Liver (tissue), 9 donors: ENCODE measurements around the gene GPHN. TPM values are rescaled to one million over a fixed set of nuclear protein-coding genes. Genes with fewer than 3 reads are reported as not detected.

Source experiments
- DNase-seq: peaks from one replicate; pipeline ENCODE4 v3.0.0-alpha.2; 2017; ENCODE audit warnings: low spot score
- H3K27ac ChIP-seq, 2 donors: one replicate each; pipeline ENCODE4 v1.7.0; 2013; ENCODE audit warnings: inconsistent platforms in 2 of 2, low read length in 2 of 2, control low read depth in 1 of 2, low read depth in 1 of 2, mild to moderate bottlenecking in 1 of 2
- H3K27me3 ChIP-seq, 4 donors: one replicate each; pipeline versions ENCODE4 v1.6.1 to v1.7.0; 2013; ENCODE audit warnings: low read length in 3 of 4, inconsistent platforms in 1 of 4, mild to moderate bottlenecking in 1 of 4, moderate library complexity in 1 of 4; ENCODE audit not compliant: control insufficient read depth in 4 of 4, insufficient read depth in 4 of 4
- H3K36me3 ChIP-seq, 4 donors: one replicate each; pipeline versions ENCODE4 v1.6.1 to v1.7.0; 2013; ENCODE audit warnings: low read length in 3 of 4, mild to moderate bottlenecking in 3 of 4, low read depth in 1 of 4, moderate library complexity in 1 of 4; ENCODE audit not compliant: control insufficient read depth in 4 of 4, insufficient read depth in 3 of 4
- H3K4me1 ChIP-seq, 4 donors: one replicate each; pipeline versions ENCODE4 v1.6.1 to v1.7.0; 2013; ENCODE audit warnings: low read length in 3 of 4, mild to moderate bottlenecking in 3 of 4, moderate library complexity in 1 of 4; ENCODE audit not compliant: control insufficient read depth in 4 of 4, insufficient read depth in 4 of 4
- H3K4me3 ChIP-seq, 3 donors: one replicate each; pipeline versions ENCODE4 v1.6.1 to v1.7.0; 2013; ENCODE audit warnings: low read length in 3 of 3, control low read depth in 1 of 3, low read depth in 1 of 3, mild to moderate bottlenecking in 1 of 3
- H3K9ac ChIP-seq, 2 donors: one replicate each; pipeline ENCODE4 v1.7.0; 2013; ENCODE audit warnings: low read length in 2 of 2, mild to moderate bottlenecking in 2 of 2, moderate library complexity in 2 of 2, control low read depth in 1 of 2, low read depth in 1 of 2
- H3K9me3 ChIP-seq, 4 donors: one replicate each; pipeline versions ENCODE4 v1.6.1 to v1.7.0; 2013; ENCODE audit warnings: low read length in 3 of 4; ENCODE audit not compliant: control insufficient read depth in 4 of 4
- CTCF ChIP-seq: fragments of 150-350 bp; IDR thresholded peaks from 2 replicates; pipeline ENCODE4 v1.5.1; 2017; ENCODE audit warnings: improper control_type of control experiment, low read depth, low read length; ENCODE audit not compliant: missing input control
- EGR1 ChIP-seq, 2 donors: IDR thresholded peaks; 2 replicates each; pipeline ENCODE4 v1.6.1; 2016 to 2018; ENCODE audit warnings: antibody characterized with exemption in 2 of 2, low read depth in 2 of 2
- FOXA1 ChIP-seq: IDR thresholded peaks from 2 replicates; pipeline ENCODE4 v1.6.1; 2016; ENCODE audit warnings: antibody characterized with exemption
- FOXA2 ChIP-seq: IDR thresholded peaks from 2 replicates; pipeline ENCODE4 v1.6.1; 2016; ENCODE audit warnings: antibody characterized with exemption
- GABPA ChIP-seq, 2 donors: IDR thresholded peaks in 1 of 2; conservative IDR thresholded peaks in 1 of 2; 2 replicates each; pipeline ENCODE4 v1.6.1; 2016; ENCODE audit warnings: antibody characterized with exemption in 2 of 2, mild to moderate bottlenecking in 1 of 2, moderate library complexity in 1 of 2
- HNF4A ChIP-seq, 2 donors: conservative IDR thresholded peaks; 2 replicates each; pipeline ENCODE4 v1.6.1; 2016; ENCODE audit warnings: antibody characterized with exemption in 2 of 2, mild to moderate bottlenecking in 2 of 2
- HNF4G ChIP-seq: IDR thresholded peaks from 2 replicates; pipeline ENCODE4 v1.6.1; 2016; ENCODE audit warnings: antibody characterized with exemption
- JUND ChIP-seq, 2 donors: IDR thresholded peaks; 2 replicates each; pipeline ENCODE4 v1.6.1; 2016; ENCODE audit warnings: antibody characterized with exemption in 2 of 2
- NR2F2 ChIP-seq: IDR thresholded peaks from 2 replicates; pipeline ENCODE4 v1.6.1; 2016; ENCODE audit warnings: antibody characterized with exemption
- RAD21 ChIP-seq, 2 donors: IDR thresholded peaks; 2 replicates each; pipeline ENCODE4 v1.6.1; 2016; ENCODE audit warnings: antibody characterized with exemption in 2 of 2, mild to moderate bottlenecking in 2 of 2
- RXRA ChIP-seq, 2 donors: IDR thresholded peaks; 2 replicates each; pipeline ENCODE4 v1.6.1; 2017 to 2018; ENCODE audit warnings: antibody characterized with exemption in 2 of 2, mild to moderate bottlenecking in 1 of 2
- SP1 ChIP-seq: IDR thresholded peaks from 2 replicates; pipeline ENCODE4 v1.6.1; 2018; ENCODE audit warnings: antibody characterized with exemption, mild to moderate bottlenecking
- TAF1 ChIP-seq: conservative IDR thresholded peaks from 2 replicates; pipeline ENCODE4 v1.6.1; 2016; ENCODE audit warnings: antibody characterized with exemption, mild to moderate bottlenecking
- YY1 ChIP-seq: IDR thresholded peaks from 2 replicates; pipeline ENCODE4 v1.6.1; 2016; ENCODE audit warnings: antibody characterized with exemption, mild to moderate bottlenecking
- ZBTB33 ChIP-seq: IDR thresholded peaks from 2 replicates; pipeline ENCODE4 v1.6.1; 2016; ENCODE audit warnings: antibody characterized with exemption
- WGBS: extraction: QIAGEN DNeasy Blood & Tissue Kit; methylation state at CpG from one replicate; pipeline ENCODE4 v1.1.7; 2013; 5-methylcytosine and 5-hydroxymethylcytosine counted together
- polyA plus RNA-seq, 2 donors: library from polyadenylated mRNA; stranded (reverse) in 1 of 2; unstranded in 1 of 2; fragments of 200-250 nt in 1 of 2; fragments of >200 nt in 1 of 2; fragmentation: Nextera tagmentation in 1 of 2; extraction: Ambion mirVana in 1 of 2; gene quantifications; one replicate each; pipeline versions ENCODE4 v1.2.1 to v1.2.3, GENCODE V29; 2013 to 2015
- total RNA-seq, 2 donors: library from RNA; depleted of rRNA; stranded (reverse); fragments of >200 nt; gene quantifications; one replicate each; pipeline ENCODE4 v1.2.3, GENCODE V29; 2014
- TF ChIP-seq, protein P1 (sequence below): IDR thresholded peaks from 2 replicates; pipeline ENCODE4 v1.6.1; 2016; ENCODE audit warnings: antibody characterized with exemption
- TF ChIP-seq, protein P2 (sequence below): IDR thresholded peaks from 2 replicates; pipeline ENCODE4 v1.6.1; 2016; ENCODE audit warnings: antibody characterized with exemption, mild to moderate bottlenecking
- TF ChIP-seq, protein P3 (sequence below): IDR thresholded peaks from 2 replicates; pipeline ENCODE4 v1.6.1; 2016; ENCODE audit warnings: antibody characterized with exemption
- donor health status: healthy.
- donor health status: healthy.
- donor health status: healthy.
- donor health status: healthy.
- donor health status: healthy.

GPHN gene
- total and polyA plus RNA-seq, 4 donors = 18.4 to 76.4 (median 47.4) TPM

DNA sequence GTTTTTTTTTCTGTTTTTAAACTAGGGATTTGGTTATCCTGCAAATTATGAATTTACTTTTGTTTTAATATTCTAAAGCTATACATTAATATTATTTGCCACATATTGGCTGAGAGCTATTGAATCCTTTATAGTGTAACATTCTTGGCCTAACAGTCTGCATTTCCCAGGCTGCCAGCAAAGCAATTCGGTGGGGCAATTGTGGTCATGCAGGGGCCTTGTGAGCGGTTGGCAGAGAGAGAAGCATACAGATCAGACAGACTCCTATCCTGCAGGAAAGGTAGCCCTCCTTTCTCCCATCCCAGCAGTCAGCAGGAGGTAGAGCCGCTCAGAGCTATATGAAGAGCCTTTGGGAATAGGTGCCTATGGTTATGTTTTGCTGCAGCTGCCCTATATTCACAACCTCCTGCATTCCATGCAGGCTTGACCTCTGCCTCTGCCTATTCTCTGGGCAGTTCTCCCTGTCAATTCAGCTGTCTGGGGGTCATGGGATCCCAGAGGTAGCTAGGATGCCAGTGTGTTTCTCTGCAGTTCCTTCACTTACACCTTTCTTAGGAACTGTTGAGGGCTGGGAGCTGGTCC lies 144.7 kb downstream of the GPHN start (continued):
- TF ChIP-seq YY1 (no peak), EGR1 (IDR thresholded peaks at IDR 0.05; ENCODE audit: low read depth in 2 of 2) (no peak), HNF4G (no peak), GABPA (IDR thresholded peaks at IDR 0.05 in 1 of 2, conservative IDR thresholded peaks at IDR 0.05 in 1 of 2) (no peak), RXRA (IDR thresholded peaks at IDR 0.05) (no peak), JUND (IDR thresholded peaks at IDR 0.05) (no peak), HNF4A (conservative IDR thresholded peaks at IDR 0.05) (no peak), SP1 (no peak), NR2F2 (no peak), FOXA1 (no peak), RAD21 (IDR thresholded peaks at IDR 0.05) (no peak)
- TF ChIP-seq, protein P1, sequence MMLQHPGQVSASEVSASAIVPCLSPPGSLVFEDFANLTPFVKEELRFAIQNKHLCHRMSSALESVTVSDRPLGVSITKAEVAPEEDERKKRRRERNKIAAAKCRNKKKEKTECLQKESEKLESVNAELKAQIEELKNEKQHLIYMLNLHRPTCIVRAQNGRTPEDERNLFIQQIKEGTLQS = no peak

- no peak for DNase-seq
- no peaks in the 10 kb centered on the region for H3K27me3 ChIP-seq
- H3K4me1 ChIP-seq = peaks cover 0 to 2% (median 0%) of the 10 kb centered on the region in 4 donors
- TF ChIP-seq YY1 = no peak
- TF ChIP-seq JUND (IDR thresholded peaks at IDR 0.05) = no peak
- TF ChIP-seq HNF4G = no peak
- TF ChIP-seq HNF4A (conservative IDR thresholded peaks at IDR 0.05) = no peak
- TF ChIP-seq FOXA2 = no peak
- TF ChIP-seq FOXA1 = no peak
- TF ChIP-seq ZBTB33 = no peak
- no peak for TF ChIP-seq CTCF
- TF ChIP-seq, protein P2, sequence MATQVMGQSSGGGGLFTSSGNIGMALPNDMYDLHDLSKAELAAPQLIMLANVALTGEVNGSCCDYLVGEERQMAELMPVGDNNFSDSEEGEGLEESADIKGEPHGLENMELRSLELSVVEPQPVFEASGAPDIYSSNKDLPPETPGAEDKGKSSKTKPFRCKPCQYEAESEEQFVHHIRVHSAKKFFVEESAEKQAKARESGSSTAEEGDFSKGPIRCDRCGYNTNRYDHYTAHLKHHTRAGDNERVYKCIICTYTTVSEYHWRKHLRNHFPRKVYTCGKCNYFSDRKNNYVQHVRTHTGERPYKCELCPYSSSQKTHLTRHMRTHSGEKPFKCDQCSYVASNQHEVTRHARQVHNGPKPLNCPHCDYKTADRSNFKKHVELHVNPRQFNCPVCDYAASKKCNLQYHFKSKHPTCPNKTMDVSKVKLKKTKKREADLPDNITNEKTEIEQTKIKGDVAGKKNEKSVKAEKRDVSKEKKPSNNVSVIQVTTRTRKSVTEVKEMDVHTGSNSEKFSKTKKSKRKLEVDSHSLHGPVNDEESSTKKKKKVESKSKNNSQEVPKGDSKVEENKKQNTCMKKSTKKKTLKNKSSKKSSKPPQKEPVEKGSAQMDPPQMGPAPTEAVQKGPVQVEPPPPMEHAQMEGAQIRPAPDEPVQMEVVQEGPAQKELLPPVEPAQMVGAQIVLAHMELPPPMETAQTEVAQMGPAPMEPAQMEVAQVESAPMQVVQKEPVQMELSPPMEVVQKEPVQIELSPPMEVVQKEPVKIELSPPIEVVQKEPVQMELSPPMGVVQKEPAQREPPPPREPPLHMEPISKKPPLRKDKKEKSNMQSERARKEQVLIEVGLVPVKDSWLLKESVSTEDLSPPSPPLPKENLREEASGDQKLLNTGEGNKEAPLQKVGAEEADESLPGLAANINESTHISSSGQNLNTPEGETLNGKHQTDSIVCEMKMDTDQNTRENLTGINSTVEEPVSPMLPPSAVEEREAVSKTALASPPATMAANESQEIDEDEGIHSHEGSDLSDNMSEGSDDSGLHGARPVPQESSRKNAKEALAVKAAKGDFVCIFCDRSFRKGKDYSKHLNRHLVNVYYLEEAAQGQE = no peak
- TF ChIP-seq SP1 = no peak
- TF ChIP-seq EGR1 (IDR thresholded peaks at IDR 0.05; ENCODE audit: low read depth in 2 of 2) = no peak
- TF ChIP-seq, protein P3, sequence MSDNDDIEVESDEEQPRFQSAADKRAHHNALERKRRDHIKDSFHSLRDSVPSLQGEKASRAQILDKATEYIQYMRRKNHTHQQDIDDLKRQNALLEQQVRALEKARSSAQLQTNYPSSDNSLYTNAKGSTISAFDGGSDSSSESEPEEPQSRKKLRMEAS = no peak
- no peak for TF ChIP-seq RXRA (IDR thresholded peaks at IDR 0.05)
- TF ChIP-seq NR2F2 = no peak
- no peak for TF ChIP-seq TAF1
- no peak for TF ChIP-seq GABPA (IDR thresholded peaks at IDR 0.05 in 1 of 2, conservative IDR thresholded peaks at IDR 0.05 in 1 of 2)
- TF ChIP-seq, protein P1 = no peak
- TF ChIP-seq RAD21 (IDR thresholded peaks at IDR 0.05) = no peak
- no peak overlapping the region for H3K9ac ChIP-seq
- no peak overlapping the region for H3K4me3 ChIP-seq
- peaks cover 0 to 9% (median 4%) of the 10 kb centered on the region in 4 donors for H3K9me3 ChIP-seq
- no peak overlapping the region for H3K27ac ChIP-seq
- WGBS = 95% methylated on average over 3 of the region's 3 CpGs
- no peaks in the 10 kb centered on the region for H3K36me3 ChIP-seq
These were observed 149.8 kb downstream of the GPHN start for GRCh38 chr14:66657780-66658179.
